Left lung (tissue), 10 donors: ENCODE measurements around the gene TOP2A. TPM values are rescaled to one million over a fixed set of nuclear protein-coding genes. Genes with fewer than 3 reads are reported as not detected.
"Not testable (repeated sequence)": the region's sequence is repeated elsewhere in the genome, so short reads cannot be mapped to it uniquely, and the experiment has no call there.

Source experiments
- ATAC-seq: fragments of 200-7000 bp; cut with Tn5 transposase; one replicate; pipeline ENCODE4 v1.9.1; 2020; ENCODE audit warnings: moderate library complexity
- DNase-seq, 4 donors: peaks; one replicate each; pipeline ENCODE4 v3.0.0-alpha.2; 2013 to 2020
- H3K27ac ChIP-seq, 2 donors: fragments of 200-600 bp; sonication (generic) in 1 of 2; one replicate each; pipeline versions ENCODE4 v1.5.0 to v1.8.0; 2020 to 2021
- H3K27me3 ChIP-seq, 2 donors: fragments of 200-600 bp; sonication (generic) in 1 of 2; one replicate each; pipeline versions ENCODE4 v1.5.0 to v1.8.0; 2020 to 2021
- H3K36me3 ChIP-seq, 2 donors: fragments of 200-600 bp; sonication (generic) in 1 of 2; one replicate each; pipeline versions ENCODE4 v1.5.0 to v1.8.0; 2020 to 2021
- H3K4me1 ChIP-seq, 2 donors: fragments of 200-600 bp; one replicate each; pipeline ENCODE4 v1.8.0; 2021
- H3K4me3 ChIP-seq, 2 donors: fragments of 200-600 bp; sonication (generic) in 1 of 2; one replicate each; pipeline versions ENCODE4 v1.5.0 to v1.8.0; 2020 to 2021; ENCODE audit warnings: mild to moderate bottlenecking in 1 of 2
- H3K9me3 ChIP-seq, 2 donors: fragments of 200-600 bp; sonication (generic) in 1 of 2; one replicate each; pipeline versions ENCODE4 v1.5.0 to v1.8.0; 2020 to 2021
- intact Hi-C, 2 donors: fragments of 100-400 bp; cut with DNase I; formaldehyde crosslinking; loops; one replicate each; pipeline versions ENCODE4 v1.11.2 to v1.14.2; 2022
- polyA plus RNA-seq, 6 donors: library from polyadenylated mRNA; unstranded; fragments of 120-200 nt; gene quantifications; one replicate each; pipeline ENCODE4 v1.2.1, GENCODE V29; 2013; ENCODE audit not compliant: insufficient read length in 6 of 6
- total RNA-seq, 2 donors: library from RNA; stranded (reverse); fragmentation: NEBNext Ultra II Directional; extraction: Animal tissue kit (Norgen Biotek cat#: 25700); gene quantifications; one replicate each; pipeline ENCODE4 v1.2.1, GENCODE V29; 2021
- TF ChIP-seq, protein P1 (sequence below), 2 donors: fragments of 200-600 bp; sonication (generic) in 1 of 2; IDR thresholded peaks; one replicate each; pipeline versions ENCODE4 v1.5.0 to v1.8.0; 2021; ENCODE audit warnings: antibody characterized with exemption in 2 of 2
- donor health status: DM: no; HTN: yes; CAD: no.
- donor health status: DM: no; HTN: no; CAD: no.

TOP2A gene
- total and polyA plus RNA-seq, 8 donors = 18.1 to 314 (median 139) TPM

DNA sequence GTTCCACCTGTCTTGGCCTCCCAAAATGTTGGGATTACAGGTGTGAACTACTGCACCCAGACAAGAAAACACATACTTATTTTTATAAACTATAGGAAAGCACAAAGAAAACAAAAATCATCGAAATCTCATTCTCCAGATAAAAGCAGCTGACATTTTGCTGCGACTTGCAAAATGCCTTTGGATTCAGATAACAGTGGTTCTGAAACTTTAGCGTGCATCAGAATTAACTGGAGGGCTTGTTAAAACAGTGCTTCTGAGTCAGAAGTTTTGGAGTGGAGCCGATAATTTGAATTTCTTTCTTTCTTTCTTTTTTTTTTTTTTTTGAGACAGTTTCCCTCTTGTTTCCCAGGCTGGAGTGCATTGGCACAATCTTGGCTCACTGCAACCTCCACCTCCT, 35.4 kb downstream of the TOP2A start:
- H3K36me3 ChIP-seq = no peaks in the 10 kb centered on the region
- no peak overlapping the region for H3K4me3 ChIP-seq
- no peak overlapping the region for H3K27ac ChIP-seq
- ATAC-seq (no peak), DNase-seq (no peak)
- TF ChIP-seq, protein P1, sequence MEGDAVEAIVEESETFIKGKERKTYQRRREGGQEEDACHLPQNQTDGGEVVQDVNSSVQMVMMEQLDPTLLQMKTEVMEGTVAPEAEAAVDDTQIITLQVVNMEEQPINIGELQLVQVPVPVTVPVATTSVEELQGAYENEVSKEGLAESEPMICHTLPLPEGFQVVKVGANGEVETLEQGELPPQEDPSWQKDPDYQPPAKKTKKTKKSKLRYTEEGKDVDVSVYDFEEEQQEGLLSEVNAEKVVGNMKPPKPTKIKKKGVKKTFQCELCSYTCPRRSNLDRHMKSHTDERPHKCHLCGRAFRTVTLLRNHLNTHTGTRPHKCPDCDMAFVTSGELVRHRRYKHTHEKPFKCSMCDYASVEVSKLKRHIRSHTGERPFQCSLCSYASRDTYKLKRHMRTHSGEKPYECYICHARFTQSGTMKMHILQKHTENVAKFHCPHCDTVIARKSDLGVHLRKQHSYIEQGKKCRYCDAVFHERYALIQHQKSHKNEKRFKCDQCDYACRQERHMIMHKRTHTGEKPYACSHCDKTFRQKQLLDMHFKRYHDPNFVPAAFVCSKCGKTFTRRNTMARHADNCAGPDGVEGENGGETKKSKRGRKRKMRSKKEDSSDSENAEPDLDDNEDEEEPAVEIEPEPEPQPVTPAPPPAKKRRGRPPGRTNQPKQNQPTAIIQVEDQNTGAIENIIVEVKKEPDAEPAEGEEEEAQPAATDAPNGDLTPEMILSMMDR (IDR thresholded peaks at IDR 0.05) = no peak
- intact Hi-C loops = no loop called here
- H3K4me1 ChIP-seq = no peaks in the 10 kb centered on the region
- no peaks in the 10 kb centered on the region for H3K27me3 ChIP-seq
- H3K9me3 ChIP-seq = no peaks in the 10 kb centered on the region

DNA sequence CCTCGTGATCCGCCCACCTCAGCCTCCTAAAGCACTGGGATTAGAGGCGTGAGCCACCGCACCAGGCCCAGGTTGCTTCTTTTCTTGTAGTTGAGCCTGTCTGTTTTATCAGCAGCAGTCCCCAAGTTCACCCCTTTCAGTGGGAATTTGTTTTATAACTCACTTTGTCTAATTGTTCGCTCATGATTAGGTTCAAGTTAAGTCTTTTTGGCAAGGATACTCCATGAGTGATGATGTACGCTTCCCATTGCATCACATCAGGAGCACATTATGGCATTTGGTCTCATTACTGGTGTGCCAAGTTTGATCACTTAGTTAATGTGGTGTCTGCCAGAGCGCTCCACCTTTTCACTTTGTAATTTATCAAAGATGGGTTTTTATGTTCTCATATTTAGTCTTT, 38.7 kb downstream of the TOP2A start:
- Histone ChIP-seq H3K4me1 (no peaks in the 10 kb centered on the region), H3K27ac (no peak overlapping the region), H3K4me3 (no peak overlapping the region), H3K27me3 (no peaks in the 10 kb centered on the region), H3K9me3 (no peaks in the 10 kb centered on the region), H3K36me3 (no peaks in the 10 kb centered on the region)
- DNase-seq (no peak), ATAC-seq (no peak)
- intact Hi-C loops = no loop called here
- TF ChIP-seq, protein P1 (IDR thresholded peaks at IDR 0.05) = no peak

DNA sequence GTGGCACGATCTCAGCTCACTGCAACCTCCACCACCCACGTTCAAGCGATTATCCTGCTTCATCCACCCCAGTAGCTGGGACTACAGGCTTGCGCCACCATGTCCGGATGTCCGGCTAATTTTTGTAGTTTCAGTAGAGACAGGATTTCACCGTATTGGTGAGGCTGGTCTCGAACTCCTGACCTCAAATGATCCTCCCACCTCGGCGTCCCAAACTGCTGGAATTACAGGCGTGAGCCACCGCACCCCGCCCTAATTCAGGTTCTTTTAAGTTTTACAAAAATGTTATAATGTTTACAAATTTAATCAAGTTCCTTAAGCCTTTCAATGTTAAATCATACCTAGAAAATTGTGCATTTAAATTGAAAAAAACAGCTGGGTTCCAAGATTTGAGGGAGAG, 39.9 kb downstream of the TOP2A start:
- H3K4me1 ChIP-seq = no peaks in the 10 kb centered on the region
- ATAC-seq (no peak), DNase-seq (no peak)
- TF ChIP-seq, protein P1 (IDR thresholded peaks at IDR 0.05) = no peak
- H3K27ac ChIP-seq = no peak overlapping the region
- intact Hi-C loops = no loop called here
- no peaks in the 10 kb centered on the region for H3K27me3 ChIP-seq
- no peak overlapping the region for H3K4me3 ChIP-seq
- no peaks in the 10 kb centered on the region for H3K9me3 ChIP-seq
- H3K36me3 ChIP-seq = no peaks in the 10 kb centered on the region

DNA sequence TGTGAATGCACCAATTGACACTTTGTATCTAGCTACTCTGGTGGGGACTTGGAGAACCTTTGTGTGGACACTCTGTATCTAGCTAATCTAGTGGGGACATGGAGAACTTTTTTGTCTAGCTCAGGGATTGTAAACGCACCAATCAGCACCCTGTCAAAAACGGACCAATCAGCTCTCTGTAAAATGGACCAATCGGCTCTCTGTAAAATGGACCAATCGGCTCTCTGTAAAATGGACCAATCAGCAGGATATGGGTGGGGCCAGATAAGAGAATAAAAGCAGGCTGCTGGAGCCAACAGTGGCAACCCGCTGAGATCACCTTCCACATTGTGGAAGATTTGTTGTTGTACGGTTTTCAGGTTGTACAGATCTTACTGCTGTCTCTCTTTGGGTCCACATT, 41.2 kb downstream of the TOP2A start:
- H3K36me3 ChIP-seq, H3K9me3 ChIP-seq, intact Hi-C loops, H3K27ac ChIP-seq, DNase-seq, H3K4me3 ChIP-seq, H3K4me1 ChIP-seq, H3K27me3 ChIP-seq, ATAC-seq: not testable (repeated sequence)

DNA sequence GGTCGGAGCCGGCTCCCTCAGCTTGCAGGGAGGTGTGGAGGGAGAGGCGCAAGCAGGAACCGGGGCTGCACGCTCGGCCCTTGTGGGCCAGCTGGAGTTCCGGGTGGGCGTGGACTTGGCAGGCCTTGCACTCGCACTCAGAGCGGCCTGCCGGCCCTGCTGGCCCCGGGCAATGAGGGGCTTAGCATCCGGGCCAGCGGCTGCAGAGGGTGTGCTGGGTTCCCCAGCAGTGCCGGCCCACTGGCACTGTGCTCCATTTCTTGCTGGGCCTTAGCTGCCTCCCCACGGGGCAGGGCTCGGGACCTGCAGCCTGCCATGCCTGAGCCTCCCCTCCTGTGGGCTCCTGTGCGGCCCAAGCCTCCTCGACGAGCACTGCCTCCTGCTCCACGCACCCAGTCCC, 41.9 kb downstream of the TOP2A start:
- H3K4me3 ChIP-seq, H3K27ac ChIP-seq, H3K9me3 ChIP-seq, ATAC-seq, H3K4me1 ChIP-seq, H3K36me3 ChIP-seq, intact Hi-C loops, DNase-seq, H3K27me3 ChIP-seq: not testable (repeated sequence)

DNA sequence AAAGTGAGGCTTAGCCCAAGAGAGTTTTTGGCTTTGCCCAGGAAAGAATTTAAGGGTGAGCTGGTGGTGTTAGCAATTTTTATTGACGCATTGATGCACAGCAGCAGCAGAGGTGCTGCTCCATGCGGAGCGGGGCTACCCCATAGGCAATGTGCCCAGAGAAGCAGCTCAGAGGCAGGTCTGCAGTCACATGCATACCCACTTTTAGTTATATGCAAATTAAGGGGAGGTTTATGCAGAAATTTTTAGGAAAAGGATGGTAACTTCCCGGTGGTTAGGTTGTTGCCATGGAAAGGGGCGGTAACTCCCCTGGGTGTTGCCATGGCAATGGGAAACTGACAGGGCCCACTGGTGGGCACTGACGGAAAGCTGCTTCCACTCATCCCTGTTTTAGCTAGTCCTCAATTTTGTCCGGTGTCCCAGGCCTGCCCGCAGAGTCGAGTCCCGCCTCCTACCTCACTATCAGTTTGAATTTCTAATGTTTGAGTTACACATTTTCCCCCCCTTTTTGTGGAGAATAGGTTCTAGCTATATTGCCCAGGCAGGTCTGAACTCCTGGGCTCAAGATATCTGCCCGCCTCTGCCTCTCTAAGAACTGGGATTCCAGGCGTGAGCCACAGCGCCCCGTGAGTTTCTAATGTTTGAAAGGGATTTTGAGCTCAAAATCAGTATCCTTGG, 42.7 kb downstream of the TOP2A start:
- intact Hi-C loops = no loop called here

More for the DNA sequence above, 42.7 kb downstream of the TOP2A start:
- H3K27ac ChIP-seq = no peak overlapping the region
- H3K9me3 ChIP-seq = no peaks in the 10 kb centered on the region
- H3K36me3 ChIP-seq = no peaks in the 10 kb centered on the region
- DNase-seq (no peak), ATAC-seq (no peak)
- no peaks in the 10 kb centered on the region for H3K4me1 ChIP-seq
- TF ChIP-seq, protein P1 (IDR thresholded peaks at IDR 0.05) = no peak
- H3K27me3 ChIP-seq = no peaks in the 10 kb centered on the region
- no peak overlapping the region for H3K4me3 ChIP-seq
